HG02571 (cell line): ENCODE data around the gene ADGB.
A peak's percentile ranks its signal among the peaks of the same experiment; 100 is the strongest.
"Not testable (repeated sequence)": the region's sequence is repeated elsewhere in the genome, so short reads cannot be mapped to it uniquely, and the experiment has no call there.

Experiments used
- ATAC-seq: cut with Tn5 transposase; IDR thresholded peaks from one replicate; pipeline ENCODE4 v1.9.1; 2021; ENCODE audit warnings: mild to moderate bottlenecking, moderate library complexity; ENCODE audit not compliant: unreplicated experiment

The ADGB gene

DNA sequence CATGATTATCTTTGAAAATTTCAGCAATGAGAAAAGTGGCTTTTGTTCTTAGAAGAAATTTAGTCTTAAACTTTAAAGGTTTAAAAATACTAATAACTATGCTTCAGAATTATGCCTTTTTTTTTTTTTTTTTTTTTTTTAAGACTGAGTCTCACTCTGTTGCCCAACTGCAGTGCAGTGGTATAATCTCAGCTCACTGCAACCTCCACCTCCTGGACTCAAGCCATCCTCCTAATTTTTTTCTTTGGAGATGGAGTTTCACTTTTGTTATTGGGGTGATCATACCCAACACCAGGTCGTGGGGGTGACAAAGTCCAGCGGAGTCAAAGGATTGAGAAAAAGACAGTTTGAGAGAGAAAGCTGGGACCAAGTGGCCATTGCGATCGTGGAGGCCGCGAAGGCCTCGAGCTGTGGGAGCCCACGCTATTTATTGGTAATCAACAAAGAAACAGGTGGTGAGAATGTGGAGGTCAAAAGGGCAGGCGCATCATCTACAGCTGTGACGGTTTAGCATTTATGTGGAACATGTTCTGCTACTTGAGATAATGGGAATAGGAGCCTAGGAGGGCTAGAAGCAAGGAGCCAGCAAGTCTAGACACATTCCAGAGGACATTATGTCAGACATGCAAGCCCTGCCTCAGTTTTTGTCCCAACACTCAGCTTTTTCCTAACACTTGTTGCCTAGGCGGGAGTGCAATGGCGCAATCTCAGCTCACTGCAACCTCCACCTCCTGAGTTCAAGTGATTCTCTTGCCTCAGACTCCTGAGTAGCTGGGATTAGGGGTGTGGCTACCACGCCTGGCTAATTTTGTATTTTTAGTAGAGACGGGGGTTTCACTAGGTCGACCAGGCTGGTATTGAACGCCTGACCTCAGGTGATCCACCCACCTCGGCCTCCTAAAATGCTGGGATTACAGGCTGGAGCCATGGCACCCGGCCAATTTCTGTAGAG, 217.0 kb downstream of the ADGB start:
- not testable (repeated sequence) for ATAC-seq

DNA sequence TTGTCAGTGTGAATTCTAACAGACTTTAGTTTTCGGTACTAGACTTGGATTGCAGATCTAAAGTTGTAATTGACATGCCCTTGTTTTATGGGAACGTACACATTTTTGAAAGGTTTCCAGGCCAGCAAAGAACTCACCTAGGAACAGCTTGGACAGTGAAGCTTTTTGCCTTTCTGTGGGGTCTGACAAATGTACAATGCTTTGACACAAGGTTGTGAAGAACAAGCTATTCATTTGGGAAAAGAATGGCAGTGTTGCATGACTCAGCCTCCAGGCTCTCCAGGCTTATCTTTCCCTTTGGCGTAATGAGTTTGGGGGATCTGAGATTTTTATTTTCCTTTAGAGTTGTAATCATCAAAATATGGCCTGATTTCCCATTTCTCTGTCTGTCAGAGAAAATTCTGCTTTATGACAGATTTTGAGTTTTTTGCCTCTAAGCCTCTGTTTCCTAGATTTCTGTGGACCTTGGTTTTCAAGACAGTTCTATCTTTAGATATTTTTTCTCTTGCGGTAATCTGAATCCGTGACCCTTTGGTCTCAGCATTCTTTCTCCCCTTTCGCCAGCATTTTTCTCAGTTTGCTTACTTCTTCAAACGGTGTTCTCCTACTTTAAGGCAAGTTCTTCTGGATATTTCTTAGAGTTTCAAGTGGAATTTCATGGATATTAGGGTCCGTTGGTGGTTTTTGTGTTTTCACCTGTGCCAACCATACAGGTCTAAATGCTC, 221.0 kb downstream of the ADGB start:
- no peak for ATAC-seq

DNA sequence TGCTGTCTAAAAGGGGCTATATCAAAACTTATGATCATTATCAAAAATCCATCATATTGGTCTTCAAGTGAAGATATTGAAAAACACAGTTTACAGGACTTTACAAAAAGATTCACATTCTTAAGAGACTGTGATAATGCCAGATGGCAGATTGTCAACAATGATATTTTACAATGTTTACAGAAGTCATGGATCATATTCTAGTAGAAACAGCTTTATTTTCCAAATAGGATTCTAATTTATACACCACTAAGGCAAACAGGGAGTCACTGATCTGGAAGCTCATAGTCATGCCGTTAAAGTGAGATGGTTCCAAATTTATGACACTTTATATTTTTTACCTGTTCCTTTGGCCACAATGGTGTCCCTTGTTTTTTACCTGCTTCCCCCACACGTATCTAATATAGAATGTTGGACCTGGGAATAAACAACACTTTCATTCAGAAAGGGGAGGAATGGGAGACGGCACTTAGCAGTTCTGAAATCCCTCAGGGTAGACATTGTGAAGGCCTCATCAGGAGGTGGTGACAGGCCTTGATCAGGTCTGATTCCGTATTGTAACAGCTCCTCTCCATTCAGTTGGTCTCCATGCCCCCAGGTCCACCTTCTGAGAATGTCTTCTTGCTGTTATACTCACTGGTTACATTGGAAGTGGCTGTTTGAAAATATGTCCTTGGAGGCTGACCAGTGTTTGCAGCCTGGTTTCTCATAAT, 228.6 kb downstream of the ADGB start:
- ATAC-seq, result no peak

DNA sequence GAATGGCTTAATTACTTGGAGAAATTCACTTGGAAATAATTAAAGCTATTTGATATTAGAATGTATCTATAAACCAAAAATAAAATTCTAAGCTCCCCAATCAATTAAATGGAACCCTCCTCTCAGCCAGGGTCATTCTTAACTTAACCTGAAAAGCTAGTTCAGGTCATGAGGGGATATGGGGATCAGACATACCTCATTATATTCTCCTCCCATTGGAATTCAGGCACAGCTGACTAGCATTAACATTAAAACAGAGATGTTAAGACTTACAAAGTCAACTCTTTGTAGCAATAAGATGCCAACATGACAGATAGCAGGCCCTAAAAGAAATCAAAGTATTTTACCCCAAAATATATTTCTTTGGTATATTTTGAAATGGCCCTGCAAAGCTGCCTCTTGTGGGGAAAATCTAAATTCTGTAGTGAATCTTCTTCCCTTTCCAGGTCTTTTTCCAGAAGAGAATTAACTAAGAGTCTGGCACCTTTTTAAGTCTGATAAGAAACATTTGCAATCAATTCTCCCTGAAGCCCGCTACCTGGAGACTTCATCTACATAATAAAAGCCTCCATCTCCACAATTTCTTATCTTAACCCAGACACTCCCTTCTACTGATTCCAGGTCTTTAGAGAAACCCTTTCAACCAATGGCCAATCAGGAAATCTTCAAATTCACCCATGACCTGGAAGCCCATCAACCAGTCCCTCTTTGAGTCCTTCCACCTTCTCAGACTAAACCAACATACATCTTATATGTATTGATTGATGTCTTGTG, 231.2 kb downstream of the ADGB start:
- no peak for ATAC-seq

DNA sequence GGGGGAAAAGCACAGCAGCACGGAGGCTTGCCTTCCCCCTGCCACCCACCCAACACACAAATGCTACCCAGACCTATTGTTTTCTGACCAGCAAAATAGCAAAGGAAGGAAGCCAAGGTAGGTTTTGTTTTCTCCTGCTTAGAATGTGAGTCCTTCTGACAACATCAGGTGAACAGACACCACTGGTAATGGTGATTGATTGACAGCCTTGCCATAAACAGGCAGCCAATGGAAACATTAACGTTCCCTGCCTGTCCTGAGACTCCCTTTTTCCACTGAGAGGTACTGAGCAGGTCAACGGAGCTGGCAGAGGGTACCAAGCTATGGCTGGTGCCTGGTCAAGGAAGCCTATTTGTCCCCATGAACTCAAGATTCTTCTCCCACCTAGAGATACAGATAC, 234.4 kb downstream of the ADGB start:
- no peak for ATAC-seq

DNA sequence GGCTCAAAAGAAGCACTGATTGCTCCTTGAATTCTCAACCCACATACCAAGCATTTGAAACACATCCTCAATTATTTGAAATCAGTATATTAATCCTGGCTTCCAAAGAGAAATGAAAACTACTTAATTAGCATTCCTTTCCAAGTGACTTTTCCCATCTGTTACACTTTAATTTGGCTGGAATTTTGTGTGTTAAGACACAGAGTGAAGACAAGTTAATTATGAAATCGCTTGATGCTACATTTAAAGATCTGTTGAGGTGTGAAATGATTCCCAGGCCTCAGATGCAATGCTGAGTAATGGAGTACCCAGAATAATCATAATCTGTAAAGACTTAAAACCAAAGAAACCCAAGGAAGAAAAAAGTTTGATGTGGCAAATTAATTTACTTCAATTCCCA, 241.4 kb downstream of the ADGB start:
- no peak for ATAC-seq

DNA sequence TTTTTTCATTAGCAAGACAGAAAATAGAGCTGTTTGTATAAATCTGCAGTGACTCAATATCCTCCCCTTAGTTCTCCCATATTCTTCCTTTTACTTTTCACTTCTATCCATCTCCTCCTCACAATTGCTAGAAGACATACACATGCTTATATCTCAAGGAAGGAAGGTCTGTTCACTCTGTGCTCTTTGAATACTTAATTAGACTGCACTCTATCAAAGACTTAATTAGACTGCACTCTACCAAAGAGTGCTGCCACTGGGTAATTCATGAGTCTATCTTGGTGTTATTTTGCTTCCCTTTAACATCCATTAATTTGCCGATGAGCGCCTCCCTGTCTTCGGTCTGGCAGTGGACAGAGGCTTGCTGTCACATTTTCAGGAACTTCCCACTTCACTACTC, 241.9 kb downstream of the ADGB start:
- ATAC-seq, result no peak

DNA sequence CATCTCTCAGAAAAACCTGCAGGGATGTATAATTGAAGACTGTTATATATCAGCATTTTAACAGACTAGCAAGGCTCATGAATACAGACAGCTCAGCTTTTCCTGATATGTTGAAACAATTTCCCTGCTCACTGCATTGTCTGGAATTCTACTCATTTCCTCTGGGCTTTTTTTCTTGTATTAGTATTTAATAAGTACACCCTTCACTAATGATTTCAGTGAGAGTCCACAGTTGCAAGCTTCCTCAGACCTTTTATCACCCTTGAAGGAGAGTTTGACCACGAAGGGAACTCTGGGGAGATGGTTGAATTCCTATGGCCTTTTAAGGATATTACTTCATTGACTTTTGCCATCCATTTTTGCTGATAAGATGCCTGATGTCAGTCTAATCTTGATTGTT, 248.7 kb downstream of the ADGB start:
- no peak for ATAC-seq

DNA sequence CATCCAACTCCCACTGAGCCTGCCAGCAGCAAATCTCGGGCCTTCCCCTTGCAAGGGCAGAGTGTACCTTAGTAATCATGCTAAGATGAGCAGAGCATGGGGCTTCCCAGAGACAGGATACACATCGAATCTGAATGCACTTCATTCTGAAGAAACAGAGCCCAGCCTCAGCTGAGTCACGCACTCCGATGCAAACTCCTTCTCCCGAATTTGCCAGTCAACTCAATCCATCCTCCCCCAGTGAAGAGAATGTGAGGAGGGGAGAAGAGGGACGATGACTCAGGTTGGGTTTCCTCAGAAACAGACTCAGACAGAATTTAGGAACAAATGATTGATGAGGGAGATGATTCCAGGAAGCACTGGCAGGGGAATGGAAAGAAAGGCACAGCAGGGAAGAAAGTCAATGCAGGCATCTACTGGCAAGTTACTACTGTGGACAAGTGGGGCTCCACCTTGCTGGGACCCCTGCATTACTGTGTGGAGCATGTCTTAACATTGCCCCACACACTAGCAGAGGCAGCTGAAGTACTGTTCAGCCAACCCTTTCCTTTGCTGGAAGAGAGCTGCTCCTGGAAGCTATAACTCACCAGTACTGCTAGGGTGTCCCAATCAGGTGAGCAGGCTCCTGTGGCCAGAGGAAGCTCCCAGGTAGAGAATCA, 251.6 kb downstream of the ADGB start:
- no peak for ATAC-seq

DNA sequence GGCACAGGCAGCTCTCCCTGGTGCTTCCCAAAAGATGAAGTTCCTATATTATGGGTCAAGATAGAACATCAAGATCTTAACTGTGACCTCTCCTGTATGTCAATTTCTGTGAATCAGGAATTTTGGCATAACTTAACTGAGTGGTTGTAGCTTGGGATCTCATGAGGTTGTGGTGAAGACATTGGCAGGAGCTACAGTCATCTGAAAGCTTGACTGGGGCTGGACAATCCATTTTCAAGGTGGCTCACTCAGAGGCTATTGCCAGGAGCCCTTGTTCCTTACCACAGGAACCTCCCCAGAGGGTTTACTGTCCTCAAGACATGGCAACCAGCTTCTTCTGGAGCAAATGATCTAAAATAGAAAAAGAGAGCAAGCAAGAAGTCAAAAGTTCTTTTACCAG, 252.2 kb downstream of the ADGB start:
- ATAC-seq, result no peak

DNA sequence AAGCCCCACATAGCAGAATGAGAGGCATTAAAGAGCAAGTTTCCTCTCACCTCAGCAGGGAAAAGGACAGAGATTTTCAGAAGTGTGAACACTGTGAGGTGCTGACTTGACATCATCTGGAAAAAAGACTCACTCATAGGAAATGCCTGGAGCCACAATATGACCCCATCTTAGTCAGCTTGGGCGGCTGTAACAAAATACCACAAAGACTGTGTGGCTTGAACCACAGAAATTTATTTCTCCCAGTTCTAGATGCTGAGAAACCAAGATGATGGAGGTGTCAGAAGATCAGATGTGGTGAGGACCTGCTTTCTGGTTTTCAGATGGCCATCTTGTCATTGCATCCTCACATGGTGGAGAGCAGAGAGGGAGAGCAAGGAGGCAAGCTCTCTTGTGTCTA, 253.1 kb downstream of the ADGB start:
- ATAC-seq, result no peak

DNA sequence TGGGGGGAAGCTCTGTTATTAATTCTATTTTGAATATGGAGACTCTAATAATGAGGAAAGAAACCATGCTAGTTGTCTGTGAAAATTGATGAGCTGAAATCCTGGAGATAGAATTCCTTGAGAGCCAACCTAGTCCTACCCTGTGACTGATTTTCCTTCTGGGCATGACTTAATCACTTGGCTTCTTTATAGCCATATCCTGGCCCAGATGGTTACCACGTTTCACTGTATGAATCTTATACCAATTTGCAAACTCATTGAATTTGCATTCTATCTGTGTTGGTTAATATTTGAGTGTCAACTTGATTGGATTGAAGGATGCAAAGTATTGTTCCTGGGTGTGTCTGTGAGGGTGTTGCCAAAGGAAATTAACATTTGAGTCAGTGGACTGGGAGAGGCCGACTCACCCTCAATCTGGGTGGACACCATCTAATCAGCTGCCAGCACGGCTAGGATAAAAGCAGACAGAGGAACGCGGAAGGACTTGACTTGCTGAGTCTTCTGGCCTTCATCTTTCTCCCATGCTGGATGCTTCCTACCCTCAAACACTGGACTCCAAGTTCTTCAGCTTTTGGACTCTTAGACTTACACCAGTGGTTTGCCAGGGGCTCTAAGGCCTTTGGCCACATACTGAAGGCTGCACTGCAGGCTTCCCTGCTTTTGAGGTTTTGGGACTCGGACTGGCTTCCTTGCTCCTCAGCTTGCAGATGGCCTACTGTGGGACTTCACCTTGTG, 255.9 kb downstream of the ADGB start:
- not testable (repeated sequence) for ATAC-seq

DNA sequence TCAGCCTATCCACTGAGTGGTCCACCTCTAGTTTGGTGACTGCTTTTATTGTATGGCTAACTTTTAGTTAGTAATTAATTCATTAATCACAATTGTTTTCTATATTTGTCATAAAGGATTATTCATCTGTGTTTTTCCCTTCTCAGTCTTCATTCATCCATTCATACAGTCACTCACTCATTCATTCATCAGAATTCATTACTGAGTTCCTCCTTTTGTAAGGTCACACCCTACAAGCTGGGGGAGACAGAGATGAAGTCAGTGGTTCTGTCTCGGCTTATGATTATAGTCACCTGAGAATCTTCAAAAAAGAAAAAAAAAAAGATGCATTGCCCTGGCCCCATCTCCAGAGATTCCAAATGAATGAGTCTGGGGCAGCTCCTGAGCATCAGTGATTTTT, 257.1 kb downstream of the ADGB start:
- no peak for ATAC-seq

DNA sequence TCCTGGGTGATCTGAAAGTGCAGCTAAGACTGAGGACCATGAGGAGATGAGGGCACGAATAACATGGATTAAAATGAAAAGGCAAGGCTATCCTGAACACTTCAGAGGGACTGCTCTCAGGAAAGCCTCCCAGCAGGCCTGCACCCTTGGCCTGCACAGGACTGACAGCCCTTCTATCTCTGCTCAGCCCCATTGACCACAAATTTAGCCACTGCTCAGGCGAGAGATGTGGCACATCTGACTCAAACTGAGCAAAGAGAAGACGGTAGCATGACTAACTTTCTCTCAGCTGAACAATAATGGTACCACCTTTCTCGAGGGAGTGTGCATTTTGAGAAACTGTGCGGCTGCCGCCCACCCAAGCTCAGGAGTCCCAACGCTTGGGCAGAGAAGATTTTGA, 257.5 kb downstream of the ADGB start:
- peak; percentile 55 for ATAC-seq

DNA sequence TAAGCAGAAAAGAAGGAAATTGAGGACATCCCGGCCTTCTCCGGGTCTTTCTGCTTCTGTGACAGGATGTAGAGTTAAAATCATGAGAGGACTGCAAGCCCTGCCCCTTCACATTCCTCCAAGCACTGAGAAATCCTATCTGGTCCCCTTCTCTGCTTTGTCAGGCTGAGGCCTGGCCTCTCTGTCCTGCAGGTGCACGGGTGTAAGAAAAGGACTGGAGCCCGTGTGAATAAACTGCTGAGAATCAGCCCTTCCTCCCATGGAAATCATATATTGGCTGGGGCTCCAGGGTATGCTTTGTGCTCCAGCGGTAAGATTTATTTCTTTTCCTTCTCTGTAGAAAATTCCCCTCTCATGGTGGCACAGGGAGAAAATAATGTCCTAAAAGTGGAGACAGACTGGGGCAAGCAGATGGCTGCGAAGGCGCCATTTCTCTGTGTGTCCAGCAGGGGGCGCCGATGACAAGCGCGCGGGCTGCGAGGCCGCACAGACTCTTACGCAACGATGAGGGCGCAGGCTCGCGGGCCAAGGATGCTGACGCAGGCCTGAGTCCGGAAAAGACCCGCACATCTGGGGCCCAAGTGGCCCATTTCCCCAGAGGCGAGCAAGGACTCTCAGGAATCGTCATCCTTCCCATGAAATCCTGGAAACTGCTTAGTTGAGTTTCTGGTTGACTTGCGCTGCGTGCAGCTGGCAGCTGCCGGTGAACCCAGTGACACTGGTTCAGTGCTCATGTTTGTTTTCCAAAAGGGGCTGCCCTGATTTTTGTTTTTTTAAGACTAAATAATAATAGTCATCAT, 258.6 kb downstream of the ADGB start:
- ATAC-seq, result peak; percentile 87

DNA sequence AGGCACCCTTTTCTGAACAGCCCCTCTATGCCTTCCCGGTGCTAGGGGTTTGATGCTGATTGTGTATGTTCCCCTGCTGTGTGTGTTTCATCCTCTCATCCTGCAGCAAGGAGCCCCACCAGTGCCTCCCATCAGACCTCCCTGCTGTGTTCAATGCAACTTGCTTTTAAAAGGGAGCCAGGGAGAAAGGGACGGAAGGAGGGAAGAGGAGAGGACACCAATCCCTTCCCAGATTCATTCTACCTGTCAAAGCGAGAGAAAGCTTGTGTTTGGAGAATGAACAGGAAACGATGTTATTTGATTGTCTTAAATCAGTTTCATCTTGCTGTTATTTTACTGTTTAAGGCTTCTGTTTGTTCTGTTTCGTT, 259.2 kb downstream of the ADGB start:
- peak; percentile 10 for ATAC-seq

DNA sequence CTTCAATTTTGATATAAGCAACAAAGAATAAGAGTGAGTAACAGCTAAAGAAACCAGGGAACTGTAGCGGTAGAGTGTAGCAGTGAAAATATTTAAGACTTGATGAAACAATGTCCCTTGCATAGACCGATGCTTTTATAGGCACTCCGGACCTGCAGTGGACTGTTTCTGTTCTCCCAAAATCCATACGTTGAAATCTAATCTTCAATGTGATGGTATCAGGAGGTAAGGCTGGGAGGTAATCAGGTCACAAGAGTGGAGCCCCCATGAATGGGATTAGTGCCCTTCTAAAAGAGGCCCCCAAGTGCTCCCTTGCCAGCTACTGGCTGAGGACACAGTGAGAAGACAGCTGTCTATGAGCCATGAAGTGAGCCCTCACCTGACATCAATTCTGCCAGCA, 260.4 kb downstream of the ADGB start:
- no peak for ATAC-seq

DNA sequence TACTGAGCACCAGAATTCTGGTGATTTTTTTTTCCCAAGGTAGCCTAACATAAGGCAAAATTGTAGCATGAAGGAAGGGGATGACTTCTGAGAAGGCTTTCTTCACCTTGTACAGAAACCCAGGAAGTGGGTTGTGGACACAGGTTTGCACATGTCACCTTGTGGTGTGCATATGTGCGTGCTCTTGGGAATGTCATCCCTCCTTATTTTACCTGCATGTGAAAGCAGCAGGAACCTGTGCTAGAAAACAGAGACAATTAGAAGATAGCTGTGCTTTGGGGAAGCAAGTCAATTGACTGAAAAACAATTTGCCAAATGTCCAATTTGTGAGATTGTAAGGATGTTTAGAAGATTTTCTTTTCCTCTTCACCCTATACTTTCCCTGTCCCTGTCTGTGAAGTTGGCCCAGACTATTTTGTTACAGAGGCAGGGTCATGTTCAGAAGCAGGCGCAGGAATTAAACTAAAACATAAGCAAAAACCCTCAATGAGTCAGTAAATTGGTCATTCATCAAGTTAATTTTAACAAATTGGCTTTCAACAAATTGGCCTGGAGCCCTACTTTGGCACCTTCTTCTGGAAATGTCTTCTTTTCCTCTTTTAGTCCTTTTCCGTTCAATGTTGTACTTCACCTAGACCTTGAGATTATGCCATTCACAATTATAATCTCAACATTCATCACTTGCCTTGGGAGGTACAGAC, 261.2 kb downstream of the ADGB start:
- ATAC-seq, result no peak
